Measurements from ENCODE around the gene GPR35. TPM values are rescaled to one million over a fixed set of nuclear protein-coding genes. Genes with fewer than 3 reads are reported as not detected.

GPR35 gene
- total and polyA plus RNA-seq, 2 donors (not counting 3 experiments of a cell fraction or from before 2014, with no cell fraction given): 0.18 to 0.33 TPM

- dilution Hi-C loops (cut with MboI; ENCODE audit: extremely low pct_ligation_motif_present, low sequenced_read_pairs) (no loop called here), intact Hi-C loops (cut with micrococcal nuclease) (loop anchor here (5.0 kb wide), 1 partner anchor 38 kb away; no protein-coding TSS in a partner anchor)
- no peak for TF ChIP-seq CTCF (IDR thresholded peaks at IDR 0.05; ENCODE audit: extremely low read depth in 1 of 2, insufficient read depth in 1 of 2, low read depth in 1 of 2, low read length in 2 of 2)
- TF ChIP-seq POLR2A (IDR thresholded peaks at IDR 0.05; ENCODE audit: low read depth, low read length): no peak
- TF ChIP-seq EZH2 (IDR thresholded peaks at IDR 0.05; ENCODE audit: borderline replicate concordance, low read depth, low read length, severe bottlenecking): no peak
- no peak for TF ChIP-seq POLR2AphosphoS5 (IDR thresholded peaks at IDR 0.05; ENCODE audit: insufficient read depth, low read depth, low read length)
- TF ChIP-seq GATA2 (IDR thresholded peaks at IDR 0.05; ENCODE audit: insufficient read depth, insufficient read length, low read depth, low read length): no peak
- TF ChIP-seq MAX (IDR thresholded peaks at IDR 0.05; ENCODE audit: insufficient read depth, insufficient read length): no peak
- no peak for TF ChIP-seq JUN (IDR thresholded peaks at IDR 0.05; ENCODE audit: borderline replicate concordance, insufficient read depth, insufficient read length, low read depth)
- no peak for TF ChIP-seq FOS (IDR thresholded peaks at IDR 0.05; ENCODE audit: borderline replicate concordance, insufficient read depth, low read length)
- TF ChIP-seq MYC (IDR thresholded peaks at IDR 0.05; ENCODE audit: low read depth, low read length): no peak
- ChIA-PET CTCF (no interaction called here), POLR2A (no interaction called here)
- BruUV-seq (replicated peaks): no TSS peak
- DNase-seq (ENCODE audit: low read depth, low spot score) (no peak), FAIRE-seq (no peak)
- H3K27me3 ChIP-seq (ENCODE audit: control insufficient read depth in 2 of 2, insufficient read depth in 2 of 2, low read length in 2 of 2): no peaks in the 10 kb centered on the region
- H3K36me3 ChIP-seq (ENCODE audit: control insufficient read depth in 2 of 2, extremely low read depth in 1 of 2, insufficient read depth in 2 of 2, low read length in 2 of 2): no peaks in the 10 kb centered on the region
- H3K9me1 ChIP-seq (replicated peaks; ENCODE audit: control insufficient read depth, extremely low read depth, insufficient read depth, low read length): no peaks in the 10 kb centered on the region
- H3K27ac ChIP-seq (ENCODE audit: insufficient read depth, low read depth, low read length): no peak overlapping the region
- H3K4me2 ChIP-seq (ENCODE audit: insufficient read depth, low read length): no peak overlapping the region
- H4K20me1 ChIP-seq (replicated peaks; ENCODE audit: control insufficient read depth, extremely low read depth, insufficient read depth, low read length): no peaks in the 10 kb centered on the region
- H3K4me3 ChIP-seq (replicated peaks in 1 of 3; ENCODE audit: insufficient read depth in 1 of 3, low read depth in 1 of 3, low read length in 3 of 3): no peak overlapping the region
- H3K9ac ChIP-seq (replicated peaks; ENCODE audit: extremely low read depth, insufficient read depth, low read length): no peak overlapping the region
- H3K79me2 ChIP-seq (ENCODE audit: control insufficient read depth, insufficient read depth, low read length): no peaks in the 10 kb centered on the region
- H2AFZ ChIP-seq (ENCODE audit: low read depth, low read length): no peak overlapping the region
- no peaks in the 10 kb centered on the region for H3K4me1 ChIP-seq (ENCODE audit: control insufficient read depth, extremely low read depth, insufficient read depth, low read length)
- H3K9me3 ChIP-seq (replicated peaks; ENCODE audit: control insufficient read depth, insufficient read depth, low read length): no peaks in the 10 kb centered on the region
Observed at GRCh38 chr2:240619506-240620148, 5.7 kb upstream of the GPR35 start.

All from endothelial cell of umbilical vein (primary cell).